ENCODE data around the gene GRM1. TPM values are rescaled to one million over a fixed set of nuclear protein-coding genes. Genes with fewer than 3 reads are reported as not detected.

GRM1 gene
- total and polyA plus RNA-seq, 2 donors (not counting 1 experiment from before 2014, with no cell fraction given) = not detected

DNA sequence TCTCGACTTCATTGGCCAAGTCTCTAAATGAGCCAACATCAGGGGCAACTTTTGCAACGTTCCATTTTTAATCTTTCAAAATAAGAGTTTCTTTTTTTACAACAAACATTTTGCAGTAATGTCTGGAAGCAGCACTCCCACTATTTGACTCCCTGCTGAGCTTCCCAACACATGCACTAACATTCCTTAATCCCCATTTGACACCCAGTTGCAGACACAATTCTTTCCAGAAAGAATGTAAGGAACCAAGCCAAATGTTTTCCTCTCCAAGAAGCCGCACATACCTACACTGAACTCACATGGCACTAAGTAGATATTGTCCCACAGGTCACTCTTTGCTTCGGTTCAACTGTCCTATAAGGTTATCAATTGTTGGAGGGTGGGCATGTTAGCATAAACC, 165.6 kb downstream of the GRM1 start:
- Histone ChIP-seq H3K9ac (ENCODE audit: low read length) (no peak overlapping the region), H3K27ac (ENCODE audit: low read length in 2 of 2) (no peak overlapping the region), H3K9me3 (ENCODE audit: control extremely low read depth in 1 of 3, control insufficient read depth in 2 of 3, insufficient read depth in 1 of 3, low read length in 2 of 3) (no peaks in the 10 kb centered on the region), H3K79me2 (ENCODE audit: control insufficient read depth, insufficient read depth, low read length) (no peaks in the 10 kb centered on the region), H3K36me3 (replicated peaks in 1 of 2; ENCODE audit: control extremely low read depth in 1 of 2, control insufficient read depth in 1 of 2, extremely low read depth in 1 of 2, insufficient read depth in 2 of 2, low read length in 1 of 2) (no peaks in the 10 kb centered on the region), H3K4me2 (replicated peaks; ENCODE audit: low read depth, low read length, poor library complexity, severe bottlenecking) (no peak overlapping the region), H4K20me1 (ENCODE audit: control insufficient read depth, insufficient read depth, low read length, poor library complexity, severe bottlenecking) (no peaks in the 10 kb centered on the region), H3K4me3 (ENCODE audit: control extremely low read depth in 1 of 5, extremely low read depth in 1 of 5, insufficient read depth in 1 of 5, low read depth in 2 of 5, low read length in 4 of 5) (no peak overlapping the region), H2AFZ (ENCODE audit: insufficient read depth, low read depth, low read length, poor library complexity, severe bottlenecking) (no peak overlapping the region), H3K4me1 (ENCODE audit: control insufficient read depth in 2 of 2, insufficient read depth in 2 of 2, low read length in 2 of 2) (no peaks in the 10 kb centered on the region), H3K27me3 (replicated peaks in 1 of 4; ENCODE audit: control extremely low read depth in 1 of 4, control insufficient read depth in 3 of 4, insufficient read depth in 4 of 4, low read length in 3 of 4) (no peaks in the 10 kb centered on the region)
- no peak for DNase-seq
- TF ChIP-seq CTCF (IDR thresholded peaks at IDR 0.05) = no peak
- no peak for TF ChIP-seq EZH2 (IDR thresholded peaks at IDR 0.05; ENCODE audit: borderline replicate concordance, insufficient read depth, low read depth, low read length, poor library complexity, severe bottlenecking)
- Mint-ChIP-seq H3K4me1 (no peaks in the 10 kb centered on the region), H3K9me3 (ENCODE audit: insufficient read depth) (no peaks in the 10 kb centered on the region), H3K4me3 (no peak overlapping the region), H3K27me3 (no peaks in the 10 kb centered on the region), H3K27ac (no peak overlapping the region)
- POLR2A ChIA-PET = no interaction called here
- intact Hi-C loops (cut with micrococcal nuclease) = no loop called here
- ATAC-seq (ENCODE audit: low read depth) = no peak
- CTCF ChIA-PET = no interaction called here
- 85% methylated on average over 2 of the region's 4 CpGs for WGBS (ENCODE audit: insufficient coverage)

DNA sequence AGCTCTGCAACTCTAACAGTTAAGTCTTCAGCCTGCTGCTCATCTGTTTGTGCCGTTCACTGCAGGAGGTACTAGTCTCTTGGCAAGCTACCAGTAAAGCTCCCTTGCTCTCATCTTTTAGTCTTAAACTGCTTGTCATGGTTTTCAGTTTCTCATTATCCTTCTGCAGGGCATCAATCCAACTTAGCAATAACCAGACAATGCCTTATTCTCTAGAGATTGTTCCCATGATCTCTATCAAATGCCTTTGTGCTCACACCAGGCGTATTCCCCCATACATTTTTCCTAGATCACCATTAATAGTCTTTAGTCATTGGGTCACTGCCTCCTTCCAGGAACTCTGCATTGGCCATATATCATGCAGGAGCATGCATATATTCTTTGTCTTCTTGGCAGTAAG, 171.3 kb downstream of the GRM1 start:
- TF ChIP-seq EZH2 (IDR thresholded peaks at IDR 0.05; ENCODE audit: borderline replicate concordance, insufficient read depth, low read depth, low read length, poor library complexity, severe bottlenecking) (no peak), CTCF (IDR thresholded peaks at IDR 0.05) (no peak)
- ChIA-PET CTCF (no interaction called here), POLR2A (no interaction called here)
- H3K27ac ChIP-seq (ENCODE audit: low read length in 2 of 2) = no peak overlapping the region
- Mint-ChIP-seq H3K4me3 (no peak overlapping the region), H3K27ac (no peak overlapping the region), H3K27me3 (no peaks in the 10 kb centered on the region), H3K9me3 (ENCODE audit: insufficient read depth) (no peaks in the 10 kb centered on the region), H3K4me1 (no peaks in the 10 kb centered on the region)
- H3K79me2 ChIP-seq (ENCODE audit: control insufficient read depth, insufficient read depth, low read length) = no peaks in the 10 kb centered on the region
- no peaks in the 10 kb centered on the region for H3K27me3 ChIP-seq (replicated peaks in 1 of 4; ENCODE audit: control extremely low read depth in 1 of 4, control insufficient read depth in 3 of 4, insufficient read depth in 4 of 4, low read length in 3 of 4)
- DNase-seq = no peak
- no peaks in the 10 kb centered on the region for H3K4me1 ChIP-seq (ENCODE audit: control insufficient read depth in 2 of 2, insufficient read depth in 2 of 2, low read length in 2 of 2)
- no peaks in the 10 kb centered on the region for H4K20me1 ChIP-seq (ENCODE audit: control insufficient read depth, insufficient read depth, low read length, poor library complexity, severe bottlenecking)
- H3K9ac ChIP-seq (ENCODE audit: low read length) = no peak overlapping the region
- H3K4me3 ChIP-seq (ENCODE audit: control extremely low read depth in 1 of 5, extremely low read depth in 1 of 5, insufficient read depth in 1 of 5, low read depth in 2 of 5, low read length in 4 of 5) = no peak overlapping the region
- ATAC-seq (ENCODE audit: low read depth) = no peak
- no peak overlapping the region for H2AFZ ChIP-seq (ENCODE audit: insufficient read depth, low read depth, low read length, poor library complexity, severe bottlenecking)
- no peaks in the 10 kb centered on the region for H3K9me3 ChIP-seq (ENCODE audit: control extremely low read depth in 1 of 3, control insufficient read depth in 2 of 3, insufficient read depth in 1 of 3, low read length in 2 of 3)
- no peak overlapping the region for H3K4me2 ChIP-seq (replicated peaks; ENCODE audit: low read depth, low read length, poor library complexity, severe bottlenecking)
- H3K36me3 ChIP-seq (replicated peaks in 1 of 2; ENCODE audit: control extremely low read depth in 1 of 2, control insufficient read depth in 1 of 2, extremely low read depth in 1 of 2, insufficient read depth in 2 of 2, low read length in 1 of 2) = no peaks in the 10 kb centered on the region
- WGBS (ENCODE audit: insufficient coverage) = 100% methylated on average over 2 of the region's 2 CpGs
- intact Hi-C loops (cut with micrococcal nuclease) = no loop called here

All from B cell (primary cell).